Astrocyte (in vitro differentiated cells and primary cell): ENCODE results near the gene ATP2A1. TPM values are rescaled to one million over a fixed set of nuclear protein-coding genes. Genes with fewer than 3 reads are reported as not detected.
A peak's percentile ranks its signal among the peaks of the same experiment; 100 is the strongest.

ENCODE experiments used
- DNase-seq: peaks from one replicate; pipeline ENCODE4 v3.0.0-alpha.2; 2010; ENCODE audit warnings: low read depth
- FAIRE-seq: peaks from 2 replicates; lab custom pipeline; 2011; peaks lifted over from hg19 to GRCh38; lab: Jason Lieb, UNC
- H2AFZ ChIP-seq: 2 replicates; pipeline ENCODE4 v1.6.0; 2012; ENCODE audit warnings: low read depth, low read length, inconsistent platforms
- H3K27ac ChIP-seq: 2 replicates; pipeline ENCODE4 v1.5.1; 2011; ENCODE audit warnings: low read depth, low read length, inconsistent platforms
- H3K27me3 ChIP-seq: 2 replicates; pipeline ENCODE4 v1.6.0; 2011; ENCODE audit warnings: low read length, inconsistent platforms; ENCODE audit not compliant: insufficient read depth
- H3K36me3 ChIP-seq: 2 replicates; pipeline ENCODE4 v1.5.1; 2011; ENCODE audit warnings: low read length, inconsistent platforms; ENCODE audit not compliant: insufficient read depth
- H3K4me1 ChIP-seq: 2 replicates; pipeline ENCODE4 v1.5.1; 2011; ENCODE audit warnings: low read length, inconsistent platforms; ENCODE audit not compliant: insufficient read depth
- H3K4me2 ChIP-seq: 2 replicates; pipeline ENCODE4 v1.6.0; 2012; ENCODE audit warnings: low read length, inconsistent platforms
- H3K4me3 ChIP-seq: 2 replicates; pipeline ENCODE4 v1.5.1; 2011; ENCODE audit warnings: low read depth, mild to moderate bottlenecking, low read length, inconsistent platforms; ENCODE audit not compliant: insufficient read depth
- H3K79me2 ChIP-seq: 2 replicates; pipeline ENCODE4 v1.6.0; 2012; ENCODE audit warnings: mild to moderate bottlenecking, low read length, inconsistent platforms; ENCODE audit not compliant: insufficient read depth
- H3K9ac ChIP-seq: 2 replicates; pipeline ENCODE4 v1.6.0; 2012; ENCODE audit warnings: mild to moderate bottlenecking, low read length, inconsistent platforms
- H3K9me3 ChIP-seq: 2 replicates; pipeline ENCODE4 v1.5.1; 2012; ENCODE audit warnings: low read depth, mild to moderate bottlenecking, low read length, inconsistent platforms; ENCODE audit not compliant: insufficient read depth
- H4K20me1 ChIP-seq: 2 replicates; pipeline ENCODE4 v1.6.0; 2012; ENCODE audit warnings: low read length, inconsistent platforms; ENCODE audit not compliant: insufficient read depth
- H3K27ac Mint-ChIP-seq: one replicate; pipeline ENCODE4 v1.8.0; 2021; ENCODE audit warnings: mild to moderate bottlenecking, mixed read lengths; ENCODE audit not compliant: unreplicated experiment
- H3K27me3 Mint-ChIP-seq: one replicate; pipeline ENCODE4 v1.8.0; 2021; ENCODE audit warnings: low read depth, mixed read lengths; ENCODE audit not compliant: unreplicated experiment
- H3K36me3 Mint-ChIP-seq: one replicate; pipeline ENCODE4 v1.8.0; 2021; ENCODE audit warnings: low read depth, mixed read lengths; ENCODE audit not compliant: unreplicated experiment
- H3K4me1 Mint-ChIP-seq: one replicate; pipeline ENCODE4 v1.8.0; 2021; ENCODE audit warnings: low read depth, mixed read lengths; ENCODE audit not compliant: unreplicated experiment
- H3K4me3 Mint-ChIP-seq: one replicate; pipeline ENCODE4 v1.8.0; 2021; ENCODE audit warnings: mild to moderate bottlenecking, moderate library complexity, mixed read lengths; ENCODE audit not compliant: unreplicated experiment
- H3K9me3 Mint-ChIP-seq: one replicate; pipeline ENCODE4 v1.8.0; 2021; ENCODE audit warnings: mild to moderate bottlenecking, mixed read lengths; ENCODE audit not compliant: unreplicated experiment
- CTCF ChIP-seq: IDR thresholded peaks from 2 replicates; pipeline ENCODE4 v1.5.1; 2011; ENCODE audit warnings: low read depth, mild to moderate bottlenecking, inconsistent platforms, low read length, moderate library complexity; ENCODE audit not compliant: insufficient read depth
- EZH2 ChIP-seq: IDR thresholded peaks from 2 replicates; pipeline ENCODE4 v1.6.1; 2012; ENCODE audit warnings: mild to moderate bottlenecking, low read length, inconsistent platforms; ENCODE audit not compliant: insufficient read depth
- total RNA-seq: library from RNA; stranded (reverse); gene quantifications from 2 replicates; pipeline ENCODE4 v1.2.1, GENCODE V29; 2021

The ATP2A1 gene
- total RNA-seq, 1 donor from 2014 or later, result 2.0 TPM

DNA sequence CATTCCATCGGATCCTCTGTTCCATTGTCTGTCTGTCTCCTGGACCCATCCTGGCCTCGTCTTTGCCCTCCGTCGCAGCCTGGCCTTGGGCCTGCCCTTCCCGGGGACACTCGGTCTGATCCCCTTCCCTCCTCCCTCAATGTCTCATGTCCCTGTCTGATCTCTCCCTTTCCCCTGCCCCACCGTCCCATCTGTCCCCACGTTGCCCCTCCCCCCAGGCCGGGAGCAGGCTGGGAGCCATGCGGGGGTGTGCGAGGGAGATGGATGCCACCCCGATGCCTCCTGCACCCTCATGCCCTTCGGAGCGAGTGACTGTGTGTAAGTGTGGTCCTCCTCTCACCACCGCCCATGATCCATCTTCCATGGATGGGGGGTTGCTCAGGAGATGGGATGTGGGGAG lies 5.3 kb upstream of the ATP2A1 start:
- H3K79me2 ChIP-seq, result no peaks in the 10 kb centered on the region

DNA sequence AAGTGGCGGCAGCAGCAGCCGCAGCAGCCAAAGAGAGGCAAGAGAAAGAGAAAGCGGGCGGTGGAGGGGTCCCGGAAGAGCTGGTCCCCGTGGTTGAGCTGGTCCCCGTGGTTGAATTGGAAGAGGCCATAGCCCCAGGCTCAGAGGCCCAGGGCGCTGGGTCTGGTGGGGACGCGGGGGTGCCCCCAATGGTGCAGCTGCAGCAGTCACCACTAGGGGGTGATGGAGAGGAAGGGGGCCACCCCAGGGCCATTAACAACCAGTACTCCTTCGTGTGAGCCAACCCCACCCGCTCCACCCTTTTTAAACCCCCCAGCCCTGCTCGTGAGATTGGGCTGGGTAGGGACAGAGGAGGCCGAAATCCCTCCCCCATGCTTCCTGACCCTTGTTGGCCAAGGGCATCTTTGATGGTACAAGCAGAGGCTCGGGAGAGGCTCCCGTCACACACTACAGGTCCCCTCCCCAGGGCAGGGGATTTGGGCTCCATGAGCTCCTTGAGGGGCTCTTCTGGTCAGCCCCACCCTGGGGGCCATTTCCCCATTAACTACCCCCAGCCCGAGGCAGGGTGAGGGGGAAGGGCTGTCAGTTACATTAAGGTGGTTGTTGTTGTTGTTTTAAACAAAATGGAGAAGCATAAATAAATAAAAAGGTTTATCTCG lies 4.6 kb upstream of the ATP2A1 start:
- Histone ChIP-seq H3K9me3 (no peaks in the 10 kb centered on the region), H3K4me3 (no peak overlapping the region), H4K20me1 (peaks cover 20% of the 10 kb centered on the region), H3K36me3 (peaks cover 11% of the 10 kb centered on the region), H2AFZ (no peak overlapping the region), H3K27ac (no peak overlapping the region), H3K4me2 (no peak overlapping the region), H3K79me2 (no peaks in the 10 kb centered on the region), H3K9ac (no peak overlapping the region), H3K4me1 (no peaks in the 10 kb centered on the region), H3K27me3 (no peaks in the 10 kb centered on the region)
- Mint-ChIP-seq H3K27me3 (no peaks in the 10 kb centered on the region), H3K4me1 (peaks cover 2% of the 10 kb centered on the region), H3K9me3 (no peaks in the 10 kb centered on the region), H3K4me3 (no peak overlapping the region), H3K36me3 (peaks cover 13% of the 10 kb centered on the region), H3K27ac (no peak overlapping the region)
- FAIRE-seq, result no peak
- no peak for DNase-seq
- TF ChIP-seq EZH2 (no peak), CTCF (peak; percentile 25)

More for the DNA sequence above, 5.3 kb upstream of the ATP2A1 start:
- Histone ChIP-seq H3K27ac (no peak overlapping the region), H2AFZ (no peak overlapping the region), H4K20me1 (peaks cover 20% of the 10 kb centered on the region), H3K9ac (no peak overlapping the region), H3K4me2 (no peak overlapping the region), H3K27me3 (no peaks in the 10 kb centered on the region), H3K4me3 (no peak overlapping the region), H3K4me1 (no peaks in the 10 kb centered on the region), H3K9me3 (no peaks in the 10 kb centered on the region), H3K36me3 (peaks cover 14% of the 10 kb centered on the region)
- no peaks in the 10 kb centered on the region for H3K9me3 Mint-ChIP-seq
- H3K4me3 Mint-ChIP-seq, result no peak overlapping the region
- DNase-seq (no peak), FAIRE-seq (no peak)
- no peak overlapping the region for H3K27ac Mint-ChIP-seq
- H3K36me3 Mint-ChIP-seq, result peaks cover 13% of the 10 kb centered on the region
- peaks cover 2% of the 10 kb centered on the region for H3K4me1 Mint-ChIP-seq
- no peaks in the 10 kb centered on the region for H3K27me3 Mint-ChIP-seq
- no peak for TF ChIP-seq CTCF
- TF ChIP-seq EZH2, result no peak

- Histone ChIP-seq H3K4me1 (peaks cover 4% of the 10 kb centered on the region), H3K4me3 (no peak overlapping the region), H3K27ac (no peak overlapping the region), H3K4me2 (no peak overlapping the region), H3K36me3 (peaks cover 6% of the 10 kb centered on the region), H4K20me1 (peaks cover 20% of the 10 kb centered on the region), H3K9ac (no peak overlapping the region), H2AFZ (no peak overlapping the region), H3K79me2 (no peaks in the 10 kb centered on the region), H3K9me3 (no peaks in the 10 kb centered on the region), H3K27me3 (no peaks in the 10 kb centered on the region)
- peaks cover 2% of the 10 kb centered on the region for H3K4me1 Mint-ChIP-seq
- DNase-seq (no peak), FAIRE-seq (no peak)
- no peak overlapping the region for H3K27ac Mint-ChIP-seq
- H3K9me3 Mint-ChIP-seq, result no peaks in the 10 kb centered on the region
- H3K27me3 Mint-ChIP-seq, result no peaks in the 10 kb centered on the region
- H3K36me3 Mint-ChIP-seq, result peaks cover 11% of the 10 kb centered on the region
- no peak for TF ChIP-seq CTCF
- TF ChIP-seq EZH2, result no peak
- no peak overlapping the region for H3K4me3 Mint-ChIP-seq
These were observed 3.9 kb upstream of the ATP2A1 start for GRCh38 chr16:28874406-28874805.
